Raji (cell line): ENCODE data around the gene DLGAP4.

Experiments
- POLR2A ChIP-seq: IDR thresholded peaks from 2 replicates; pipeline ENCODE4 v1.6.1; 2011; ENCODE audit warnings: low read depth, low read length, control low read depth; ENCODE audit not compliant: insufficient read depth

DLGAP4 gene

GRCh38 chr20:36407199-36407733 is 101.1 kb downstream of the DLGAP4 start:
- no peak for TF ChIP-seq POLR2A

DNA sequence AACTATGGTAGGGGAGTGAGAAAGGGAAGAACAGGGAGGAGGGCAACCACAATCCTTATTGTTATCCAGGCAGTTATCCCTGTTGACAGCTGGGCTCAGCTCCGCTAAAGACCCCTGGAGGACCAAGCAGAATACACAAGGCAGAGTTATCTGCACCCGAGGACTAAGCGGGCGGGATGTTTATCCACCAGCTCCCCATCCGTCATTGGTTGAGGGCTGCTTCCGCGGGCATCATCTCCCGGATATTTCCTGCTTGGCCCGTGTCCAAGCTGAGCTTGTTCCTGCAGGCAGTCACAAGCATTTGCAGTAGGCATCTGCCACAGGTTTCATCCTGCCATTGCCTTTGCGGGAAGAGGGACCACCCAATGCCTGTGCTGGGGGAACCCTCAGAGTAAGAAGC is 102.1 kb downstream of the DLGAP4 start:
- TF ChIP-seq POLR2A = no peak

GRCh38 chr20:36411861-36412454 is 105.8 kb downstream of the DLGAP4 start:
- TF ChIP-seq POLR2A = no peak

DNA sequence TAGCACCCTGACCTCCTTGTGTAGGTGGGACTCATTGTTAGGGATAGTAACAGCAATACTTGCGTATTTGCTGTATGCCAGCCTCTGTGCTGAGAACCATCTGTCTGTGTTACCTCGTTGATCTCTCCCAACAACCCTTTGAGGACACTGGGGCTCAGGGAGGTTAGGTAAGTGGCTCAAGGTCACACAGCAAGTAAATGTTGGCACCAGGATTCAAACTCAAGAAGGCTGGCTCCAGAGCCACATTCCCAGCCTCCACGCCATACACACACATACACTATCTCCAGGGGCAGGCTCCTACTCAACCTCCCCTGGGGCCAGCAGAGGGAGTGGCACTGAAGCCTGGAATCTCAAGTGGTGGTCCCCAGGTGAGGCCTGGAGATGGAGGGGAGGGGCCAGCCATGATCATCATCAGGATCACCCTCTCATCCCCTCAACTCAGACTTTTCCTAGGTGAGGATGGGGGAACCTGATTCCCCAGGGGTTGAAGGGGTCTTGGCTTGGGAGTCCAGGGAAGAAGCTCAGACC is 109.4 kb downstream of the DLGAP4 start:
- no peak for TF ChIP-seq POLR2A

DNA sequence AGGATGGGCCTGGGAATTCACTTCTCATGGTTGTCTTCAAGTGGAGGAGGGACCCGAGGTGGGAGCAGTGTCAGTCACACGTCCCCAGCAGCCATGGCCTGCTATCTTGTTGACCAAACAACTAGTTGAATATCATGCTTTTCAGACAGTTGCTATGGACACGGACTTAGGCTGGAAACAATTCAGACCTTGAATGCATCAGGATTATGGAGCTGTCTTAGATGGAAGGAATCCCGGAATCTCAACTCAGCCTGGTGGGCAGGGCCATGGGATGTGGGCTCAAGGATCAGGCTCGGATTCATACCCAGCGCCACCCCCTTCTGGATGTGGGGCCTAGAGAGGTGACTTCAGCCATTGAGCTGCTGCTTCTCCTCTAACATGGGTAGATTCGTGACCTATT is 112.6 kb downstream of the DLGAP4 start:
- no peak for TF ChIP-seq POLR2A

DNA sequence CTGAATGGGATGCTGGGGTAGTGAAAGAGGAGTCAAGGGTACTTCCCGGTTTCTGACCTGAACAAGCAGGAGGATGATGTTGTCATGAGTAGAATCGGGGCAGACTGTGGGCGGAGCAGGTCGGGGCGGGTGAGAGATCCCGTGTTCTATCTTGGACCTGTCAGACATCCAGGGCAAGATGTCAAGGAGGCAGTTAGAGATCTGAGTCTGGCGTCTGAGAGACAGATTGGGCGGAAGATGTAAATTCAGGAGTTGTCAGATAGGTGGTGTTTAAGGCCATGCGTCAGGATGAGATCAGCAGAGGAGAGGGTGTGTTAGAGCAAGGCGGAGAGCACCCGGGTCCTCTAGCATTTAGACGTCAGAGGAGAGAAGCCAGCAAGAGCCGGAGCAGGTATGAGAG is 115.5 kb downstream of the DLGAP4 start:
- no peak for TF ChIP-seq POLR2A

DNA sequence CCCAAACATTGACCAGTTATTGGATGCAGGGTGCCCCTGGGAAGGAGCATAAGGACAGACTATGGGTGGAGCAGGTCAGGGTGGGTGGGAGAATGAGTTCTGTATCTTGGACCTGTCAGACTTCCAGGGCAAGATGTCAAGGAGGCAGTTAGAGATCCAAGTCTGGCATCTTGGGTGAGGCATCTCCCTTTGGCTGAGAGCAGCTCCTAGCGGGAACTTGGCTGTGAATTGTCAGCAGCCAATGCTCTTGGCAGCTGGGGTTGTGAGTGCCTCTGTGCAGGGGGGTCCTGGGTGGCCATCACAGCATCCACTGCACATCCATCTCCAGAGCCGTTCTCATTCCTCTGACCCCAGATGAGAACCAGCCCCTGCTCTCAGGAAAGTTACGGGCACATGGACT is 118.2 kb downstream of the DLGAP4 start:
- no peak for TF ChIP-seq POLR2A

DNA sequence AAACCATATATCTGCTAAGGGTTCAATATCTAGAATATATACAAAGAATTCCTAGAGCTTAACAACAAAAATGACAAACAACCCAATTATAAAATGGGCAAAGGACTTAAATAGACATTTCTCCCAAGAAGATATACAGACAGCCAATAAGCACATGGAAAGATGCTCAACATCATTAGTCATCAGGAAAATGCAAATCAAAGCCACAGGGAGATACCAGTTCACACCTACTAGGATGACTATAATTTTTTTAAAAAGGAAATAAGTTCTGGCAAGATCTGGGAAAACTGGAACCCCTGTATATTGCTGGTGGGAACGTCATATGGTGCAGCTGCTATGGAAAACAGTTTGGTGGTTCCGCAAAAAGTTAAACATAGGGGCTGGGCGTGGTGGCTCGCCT is 119.0 kb downstream of the DLGAP4 start:
- TF ChIP-seq POLR2A = no peak

GRCh38 chr20:36431604-36432003 is 125.5 kb downstream of the DLGAP4 start:
- no peak for TF ChIP-seq POLR2A

DNA sequence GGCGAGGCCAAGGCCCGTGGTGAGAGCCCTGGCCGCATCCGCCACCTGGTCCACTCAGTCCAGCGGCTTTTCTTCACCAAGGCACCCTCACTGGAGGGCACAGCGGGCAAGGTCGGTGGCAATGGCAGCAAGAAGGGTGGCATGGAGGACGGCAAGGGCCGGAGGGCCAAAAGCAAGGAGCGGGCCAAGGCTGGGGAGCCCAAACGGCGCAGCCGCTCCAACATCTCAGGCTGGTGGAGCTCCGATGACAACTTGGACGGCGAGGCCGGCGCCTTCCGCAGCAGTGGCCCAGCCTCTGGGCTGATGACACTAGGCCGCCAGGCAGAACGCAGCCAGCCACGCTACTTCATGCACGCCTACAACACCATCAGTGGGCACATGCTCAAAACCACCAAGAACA is 126.0 kb downstream of the DLGAP4 start:
- TF ChIP-seq POLR2A = no peak

- TF ChIP-seq POLR2A = no peak
These were observed 128.2 kb downstream of the DLGAP4 start for GRCh38 chr20:36434383-36434782.

GRCh38 chr20:36435124-36435523 is 129.0 kb downstream of the DLGAP4 start:
- TF ChIP-seq POLR2A = no peak

DNA sequence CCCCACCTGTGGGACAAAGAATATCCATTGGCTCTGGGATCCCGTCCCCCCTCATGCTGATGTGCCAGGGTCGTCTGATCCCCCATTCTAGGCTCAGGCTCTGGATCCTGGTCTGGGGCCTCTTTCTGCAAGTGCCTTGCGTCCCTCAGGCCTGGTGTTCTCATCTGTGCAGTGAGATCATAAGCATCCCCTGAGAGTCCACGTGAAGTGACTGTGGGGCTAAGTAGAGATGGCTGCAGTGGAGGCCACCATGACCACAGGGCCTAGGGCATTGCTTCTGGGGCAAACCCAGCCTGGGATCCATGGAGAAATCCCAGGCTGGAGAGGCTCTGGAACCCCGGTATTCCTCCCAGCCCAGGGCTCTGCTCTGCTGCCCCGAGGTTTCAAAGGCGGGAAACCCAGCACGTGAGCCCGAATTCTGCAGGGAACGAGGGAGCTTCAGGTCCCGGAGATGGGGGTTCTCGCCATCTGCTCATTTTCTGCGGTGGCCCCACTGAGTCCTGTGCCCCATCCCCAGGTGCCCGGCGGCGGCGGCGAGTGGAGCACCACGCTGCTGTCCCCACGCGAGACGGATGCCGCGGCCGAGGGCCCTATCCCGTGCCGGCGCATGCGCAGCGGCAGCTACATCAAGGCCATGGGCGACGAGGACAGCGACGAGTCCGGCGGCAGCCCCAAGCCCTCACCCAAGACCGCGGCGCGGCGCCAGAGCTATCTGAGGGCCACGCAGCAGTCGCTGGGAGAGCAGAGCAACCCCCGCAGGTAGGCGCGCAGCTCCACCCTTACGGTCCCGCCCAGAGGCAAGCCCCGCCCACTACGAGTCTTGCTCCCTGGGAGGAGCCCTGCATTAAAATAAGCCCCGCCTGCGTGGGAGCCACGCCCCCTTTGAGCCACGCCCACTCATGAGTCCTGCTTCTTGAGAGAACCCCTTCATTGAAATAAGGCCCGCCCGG is 129.7 kb downstream of the DLGAP4 start:
- TF ChIP-seq POLR2A = no peak

GRCh38 chr20:36439040-36439730 is 133.0 kb downstream of the DLGAP4 start:
- TF ChIP-seq POLR2A = no peak

DNA sequence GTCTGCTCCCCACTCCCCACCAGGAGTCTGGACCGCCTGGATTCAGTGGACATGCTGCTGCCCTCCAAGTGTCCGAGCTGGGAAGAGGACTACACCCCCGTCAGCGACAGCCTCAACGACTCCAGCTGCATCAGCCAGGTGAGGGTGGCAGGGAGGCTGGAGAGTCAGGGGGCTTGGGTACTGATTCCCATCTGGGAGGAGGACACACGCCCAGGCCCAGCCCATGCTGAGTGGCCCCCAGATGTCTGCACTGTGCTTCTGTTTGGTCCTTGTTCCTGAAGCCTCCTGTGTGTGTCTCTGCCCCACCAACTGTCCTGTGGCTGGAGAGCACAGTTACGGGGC is 133.6 kb downstream of the DLGAP4 start:
- no peak for TF ChIP-seq POLR2A
